GM18907 (cell line): ENCODE data around the gene POU2F1.

Source experiments
- ATAC-seq: cut with Tn5 transposase; IDR thresholded peaks from one replicate; pipeline ENCODE4 v1.9.1; 2021; ENCODE audit warnings: mild to moderate bottlenecking, moderate library complexity; ENCODE audit not compliant: unreplicated experiment

The POU2F1 gene

DNA sequence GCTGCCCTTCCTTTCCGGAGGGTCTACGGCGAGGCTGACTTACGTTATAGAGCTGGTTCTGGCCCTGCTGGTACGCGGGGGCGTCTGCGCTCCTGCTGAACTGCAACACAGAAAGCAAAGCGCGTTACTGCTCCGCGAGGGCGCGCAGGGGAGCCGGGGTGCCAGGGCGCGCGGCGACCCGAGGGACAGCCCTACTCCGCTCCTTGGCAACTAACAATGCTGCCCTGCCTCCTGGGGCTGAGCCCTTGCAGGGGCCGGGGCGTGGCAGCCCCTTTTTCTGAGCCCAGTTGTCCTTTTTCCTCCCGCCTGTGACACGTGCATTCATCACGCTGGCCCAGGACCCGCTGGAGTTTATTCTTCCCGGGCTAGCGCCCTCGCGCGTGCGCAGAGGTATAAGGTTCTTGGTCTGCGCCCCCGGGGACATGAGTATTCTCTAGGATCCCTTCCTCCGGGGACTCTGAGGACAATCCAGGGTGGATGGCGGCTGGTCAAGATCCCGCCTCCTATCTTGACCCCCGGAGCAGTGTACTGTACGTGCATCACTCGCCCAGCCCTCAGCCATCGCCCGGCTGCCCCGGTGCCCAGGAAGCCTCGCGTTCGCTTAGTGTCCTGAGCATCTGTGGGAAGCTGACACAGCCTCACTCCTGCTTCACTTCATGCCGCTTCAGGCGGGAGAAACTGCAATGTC, 218.8 kb downstream of the POU2F1 start:
- ATAC-seq = no peak

DNA sequence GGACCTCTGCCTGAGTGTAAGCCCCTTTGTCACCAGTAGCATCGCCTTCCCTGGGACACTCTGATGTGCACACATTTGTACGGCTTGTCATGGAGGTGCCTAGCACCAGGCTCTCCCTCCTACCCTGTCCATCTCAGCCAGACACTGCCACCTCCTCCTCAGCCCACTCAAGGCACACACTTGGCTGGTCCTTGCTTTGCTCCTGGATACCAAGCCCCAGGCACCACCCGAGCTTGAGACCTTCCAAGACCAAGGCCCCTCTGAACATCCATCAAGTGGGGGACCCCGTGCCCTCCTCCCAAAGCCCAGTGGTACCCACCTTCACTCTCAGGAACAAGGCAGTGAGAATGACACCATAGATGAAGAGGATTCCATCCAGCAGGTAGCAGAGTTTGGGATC, 219.7 kb downstream of the POU2F1 start:
- ATAC-seq = no peak

DNA sequence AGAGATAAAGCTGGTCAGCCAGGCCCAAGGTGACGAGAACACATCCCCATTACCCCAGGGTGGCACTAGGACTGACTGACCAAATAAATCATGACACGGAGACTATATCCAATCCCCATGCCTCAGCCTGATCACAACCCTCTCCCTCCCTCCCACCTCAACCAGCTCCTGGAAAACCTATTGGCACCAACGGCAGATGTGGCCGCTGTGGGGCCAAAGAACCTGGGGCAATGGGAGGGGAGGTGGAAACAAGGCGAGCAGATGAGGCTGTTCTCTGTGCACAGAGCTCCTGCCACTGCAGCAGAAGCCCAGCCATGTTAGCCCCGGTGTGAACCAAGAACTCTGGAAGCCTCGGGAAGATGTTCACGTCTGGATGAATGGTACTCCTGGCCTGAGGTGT, 220.1 kb downstream of the POU2F1 start:
- ATAC-seq = no peak

DNA sequence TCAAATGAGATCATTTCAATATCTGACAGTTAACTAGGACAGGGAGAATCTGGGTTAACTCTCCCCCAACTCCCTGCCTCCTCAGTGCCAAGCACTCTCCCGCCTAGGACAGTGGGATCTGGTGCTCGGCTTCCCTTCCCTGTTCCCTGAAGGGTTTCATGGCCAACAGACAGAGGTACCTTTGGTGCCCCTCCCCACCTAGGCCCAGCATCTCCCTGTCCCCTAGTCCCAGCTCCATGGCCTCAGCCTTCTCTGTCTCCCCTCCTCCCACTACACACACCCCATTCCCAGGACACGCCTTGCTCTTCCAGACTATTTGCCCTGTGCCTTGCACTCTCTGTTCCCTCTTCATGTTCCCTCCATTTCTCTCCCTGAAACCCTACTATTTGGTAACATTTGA, 220.5 kb downstream of the POU2F1 start:
- ATAC-seq = no peak

DNA sequence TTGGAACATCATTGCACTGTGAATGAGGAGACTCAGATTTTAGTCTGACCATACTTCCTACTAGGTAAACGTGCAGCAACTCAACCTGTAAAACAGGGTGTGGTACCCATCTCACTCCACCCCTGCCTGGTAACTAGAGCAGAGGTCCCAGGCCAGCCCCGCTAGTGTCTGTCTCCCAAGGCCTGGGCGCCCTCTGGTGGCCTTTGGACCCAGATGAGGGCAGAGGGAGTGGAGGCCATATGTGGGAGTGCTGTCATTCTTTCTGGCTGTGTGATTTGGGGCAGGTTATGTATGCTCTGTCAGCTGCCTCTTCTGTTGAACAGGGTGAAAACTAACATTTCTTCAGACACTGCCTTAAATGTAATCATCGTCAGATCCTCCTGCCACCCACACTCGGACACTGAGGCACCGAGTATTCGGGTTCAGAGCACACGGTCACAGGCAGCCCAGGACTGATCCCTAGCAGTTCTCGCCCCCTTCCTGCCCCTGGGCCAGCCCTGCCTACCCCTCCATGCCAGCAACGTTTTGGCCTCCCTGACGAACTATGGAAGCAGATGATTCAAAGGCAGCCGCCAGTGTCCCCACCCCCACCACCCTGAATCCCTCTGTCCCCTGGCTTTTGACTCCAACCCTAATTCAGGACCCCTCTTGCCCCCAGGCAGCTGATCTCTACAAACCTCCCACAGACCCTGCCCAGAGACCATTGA, 221.6 kb downstream of the POU2F1 start:
- peak; percentile 88 for ATAC-seq

DNA sequence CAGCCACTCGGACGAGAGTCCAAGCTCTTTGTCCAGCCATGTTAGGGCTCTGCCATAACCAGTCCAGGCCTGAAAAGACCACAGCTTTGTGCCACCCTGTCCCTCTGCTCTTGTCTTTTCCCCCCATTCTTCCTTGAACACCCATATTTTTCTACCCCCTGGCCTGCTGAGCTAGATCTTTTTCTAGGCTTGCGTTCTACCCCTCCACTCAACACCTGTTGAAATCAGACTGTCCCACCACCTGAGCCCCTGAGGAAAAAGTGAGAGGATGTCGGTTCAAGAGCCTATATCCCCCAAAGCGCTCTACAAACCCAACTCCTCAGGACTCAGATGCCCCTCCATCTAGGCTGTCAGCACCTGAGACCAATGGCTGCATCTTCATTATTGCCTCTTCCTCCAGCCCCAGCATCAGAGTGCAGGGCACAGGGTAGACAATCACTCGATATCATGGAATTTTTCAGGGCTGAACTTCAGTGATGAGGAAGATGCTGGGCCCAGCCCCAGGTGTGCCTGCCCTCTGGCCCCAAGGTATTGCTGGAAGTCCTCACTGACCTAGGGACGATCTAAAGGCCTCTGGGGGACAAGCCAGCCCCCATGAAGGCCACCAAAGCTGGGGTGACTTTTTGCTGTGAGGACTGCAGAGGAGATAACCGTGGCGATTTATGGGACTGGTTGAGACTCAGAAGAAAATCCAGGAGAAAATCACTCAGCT, 222.3 kb downstream of the POU2F1 start:
- no peak for ATAC-seq

DNA sequence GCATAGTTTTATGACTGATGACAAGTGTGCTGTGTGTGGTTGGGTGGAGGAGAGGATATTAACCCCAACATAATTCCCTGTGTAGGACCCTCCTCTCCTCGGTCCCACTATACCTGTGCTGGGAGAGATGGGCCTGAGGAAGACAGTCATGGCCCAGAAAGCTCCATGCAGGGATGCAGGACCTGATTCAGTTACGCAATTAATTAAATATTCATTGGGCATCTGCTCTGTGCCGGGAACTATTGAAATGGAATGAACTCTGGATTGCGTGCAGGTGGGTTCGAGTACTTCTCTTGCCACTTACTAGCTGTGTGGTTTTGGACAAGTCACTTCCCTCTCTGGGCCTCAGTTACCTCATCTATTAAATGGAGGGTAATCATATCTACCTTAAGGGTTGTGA, 223.1 kb downstream of the POU2F1 start:
- no peak for ATAC-seq

DNA sequence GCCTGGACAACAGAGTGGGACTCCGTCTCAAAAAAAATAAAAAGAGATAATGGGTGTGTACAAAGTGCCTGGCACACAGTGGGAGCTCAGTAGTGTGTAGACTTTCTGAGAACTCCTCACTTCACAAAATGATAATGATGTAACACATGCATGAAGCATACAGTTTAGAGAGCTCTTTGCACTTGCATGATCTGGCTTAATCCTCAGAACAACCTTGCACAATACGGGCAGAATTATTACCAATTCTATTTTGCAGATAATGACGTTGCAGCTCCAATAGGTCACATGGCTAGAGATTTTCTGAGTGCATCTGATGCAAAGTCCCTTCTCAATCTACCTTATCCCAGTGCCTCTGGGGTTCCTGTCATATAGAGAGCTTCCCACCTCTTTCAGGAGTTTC, 226.3 kb downstream of the POU2F1 start:
- no peak for ATAC-seq

DNA sequence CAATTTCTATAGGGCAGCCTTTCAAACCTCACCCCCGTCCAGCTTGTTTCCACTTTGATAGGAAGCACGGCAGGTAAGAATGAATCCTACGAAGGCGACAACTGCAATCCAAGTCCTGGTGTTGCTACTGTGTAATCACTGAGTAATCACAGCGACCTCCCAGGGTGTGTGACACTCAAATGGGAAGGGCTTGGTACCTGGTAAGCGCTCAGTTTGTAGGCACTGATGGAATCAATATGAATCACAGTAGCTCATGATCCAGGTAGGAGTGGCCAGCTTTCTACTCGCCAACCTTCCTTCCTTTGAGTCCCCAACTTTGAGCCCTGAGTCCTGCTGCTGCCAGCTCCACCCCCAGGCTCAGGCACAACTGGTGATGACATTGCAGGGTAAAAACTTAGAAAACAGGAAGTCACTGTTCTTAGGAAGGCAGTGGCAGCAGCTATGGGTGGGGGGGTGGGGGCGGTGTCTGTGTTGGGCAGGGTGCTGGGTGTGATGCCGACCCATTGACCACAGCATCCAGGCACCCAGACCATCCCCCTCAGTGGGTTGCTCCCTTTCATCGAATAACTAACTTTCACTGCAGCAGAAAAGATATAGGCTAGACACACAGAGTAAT, 226.9 kb downstream of the POU2F1 start:
- ATAC-seq = peak; percentile 76

DNA sequence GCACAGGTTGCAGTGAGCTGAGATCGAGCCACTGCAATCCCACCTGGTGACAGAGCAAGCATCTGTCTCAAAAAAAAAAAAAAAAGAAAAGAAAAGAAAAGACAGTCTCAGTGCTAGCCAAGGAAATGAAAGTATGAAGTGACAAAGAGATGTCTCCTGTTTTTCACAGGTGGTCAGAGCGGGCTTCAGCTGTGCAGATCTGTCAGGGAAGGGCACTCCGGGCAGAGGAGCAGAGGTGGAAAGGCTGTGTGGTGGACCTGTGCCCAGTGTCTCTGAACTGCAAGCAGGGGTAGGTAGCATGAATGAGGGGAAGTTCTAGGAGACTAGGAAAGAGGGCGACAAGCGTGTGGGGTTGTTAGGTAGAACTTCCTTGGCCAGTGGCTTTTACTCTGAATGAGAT, 230.2 kb downstream of the POU2F1 start:
- no peak for ATAC-seq

DNA sequence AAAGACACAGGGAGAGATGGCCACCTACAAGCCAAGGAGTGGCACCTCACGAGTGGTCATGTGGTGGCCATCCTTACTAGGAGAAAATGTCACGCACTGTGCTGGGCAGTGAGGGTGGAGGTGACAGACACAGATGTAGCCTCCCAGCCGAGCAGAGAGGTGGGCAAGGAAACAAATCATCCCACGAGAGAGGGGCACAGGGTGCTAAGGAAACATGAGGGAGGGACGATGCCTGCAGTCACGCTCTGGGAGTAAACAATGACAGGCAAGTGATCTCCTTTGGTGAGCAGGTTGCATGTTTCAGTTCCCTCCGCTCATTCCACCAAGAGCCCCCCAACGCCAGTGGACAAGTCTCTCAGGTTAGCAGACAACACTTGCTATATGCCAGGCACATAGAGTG, 231.8 kb downstream of the POU2F1 start:
- no peak for ATAC-seq

DNA sequence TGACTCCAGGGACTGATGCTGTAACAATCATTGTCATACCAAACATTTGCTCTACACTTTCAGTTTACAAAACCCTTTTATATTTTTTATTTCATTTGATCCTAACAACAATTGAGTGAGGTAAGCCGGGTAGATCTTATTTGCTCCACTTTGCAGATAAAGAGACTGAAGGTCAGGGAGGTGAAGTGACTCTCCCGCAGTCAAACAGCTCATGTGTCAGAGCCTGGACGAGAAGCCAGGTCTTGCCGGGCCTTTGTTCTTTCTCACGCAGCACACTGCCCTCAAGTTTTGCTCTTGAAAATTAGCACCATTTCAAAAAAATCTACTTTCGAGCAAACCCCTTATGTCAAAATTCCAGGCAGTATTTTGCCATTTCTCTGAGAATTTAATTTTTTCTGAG, 232.4 kb downstream of the POU2F1 start:
- no peak for ATAC-seq

DNA sequence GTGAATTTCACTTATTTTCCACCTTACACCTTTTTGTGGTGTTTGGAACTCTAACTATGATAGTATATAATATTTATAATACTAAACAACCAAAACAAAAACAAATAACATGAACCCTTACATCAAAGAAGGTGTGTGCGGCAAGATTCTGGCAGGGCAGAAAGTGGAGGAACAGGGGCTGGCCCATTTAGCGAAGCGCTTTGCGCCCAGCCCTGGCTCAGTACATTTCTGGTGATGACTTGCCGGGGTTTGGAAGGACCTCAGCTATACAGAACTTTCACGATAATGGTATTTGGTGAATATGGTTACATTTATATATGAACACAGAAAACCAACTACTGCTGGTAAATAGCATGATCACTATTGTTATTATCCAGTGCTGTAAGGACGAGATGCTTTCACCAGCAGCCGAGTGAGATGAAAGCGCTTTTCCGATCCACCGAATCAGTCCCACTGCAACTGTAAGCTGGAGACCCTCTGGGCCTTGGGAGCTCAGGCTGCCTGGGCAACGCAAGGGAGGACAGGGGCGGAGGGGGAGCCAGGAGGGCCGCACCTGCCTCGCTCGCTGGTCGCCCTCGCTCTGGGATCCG, 233.7 kb downstream of the POU2F1 start:
- ATAC-seq = no peak

DNA sequence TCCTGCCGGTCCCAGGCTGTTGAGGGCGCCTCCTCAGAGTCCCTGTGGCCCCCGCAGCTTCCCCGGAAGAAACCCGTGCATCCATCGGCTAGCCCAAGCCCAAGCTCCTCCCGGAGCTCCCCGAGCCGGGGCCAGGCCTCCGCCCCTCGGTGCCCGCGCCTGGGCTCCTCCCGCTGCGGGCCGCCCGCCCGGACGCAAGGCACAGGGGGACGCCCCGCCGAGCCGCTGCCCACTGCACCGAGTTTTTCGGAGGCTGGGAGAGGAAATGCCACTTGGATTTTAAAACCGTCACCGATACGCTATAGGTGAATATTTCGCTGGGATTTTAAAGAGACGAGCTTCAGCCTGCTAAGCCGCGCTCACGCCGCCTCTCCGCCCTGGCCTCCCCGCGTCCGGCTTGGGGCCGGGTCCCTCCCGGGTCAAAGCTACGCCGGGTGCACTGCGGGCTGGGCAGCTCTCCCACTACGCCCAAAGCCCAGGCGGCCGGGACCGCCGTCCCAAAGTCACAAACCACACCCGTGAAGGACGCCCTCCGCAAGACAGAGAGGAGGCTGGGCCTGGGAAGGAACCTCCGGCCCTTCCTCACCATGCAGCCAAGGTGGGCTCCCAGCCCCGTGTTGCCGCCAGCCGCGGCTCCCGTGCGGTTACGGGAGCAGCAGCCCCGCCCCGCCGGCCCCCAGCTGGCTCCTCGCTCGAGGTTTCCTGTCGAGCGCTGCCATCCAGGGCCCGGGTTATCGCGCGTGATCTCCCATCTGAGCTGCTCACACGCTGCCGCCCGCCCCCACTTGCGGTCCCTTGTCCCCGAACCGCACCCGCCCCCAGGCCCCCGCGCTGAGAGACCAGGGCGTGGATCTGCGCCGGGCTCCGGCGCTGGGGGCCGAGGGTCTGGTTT, 234.5 kb downstream of the POU2F1 start:
- ATAC-seq = peak; percentile 69

DNA sequence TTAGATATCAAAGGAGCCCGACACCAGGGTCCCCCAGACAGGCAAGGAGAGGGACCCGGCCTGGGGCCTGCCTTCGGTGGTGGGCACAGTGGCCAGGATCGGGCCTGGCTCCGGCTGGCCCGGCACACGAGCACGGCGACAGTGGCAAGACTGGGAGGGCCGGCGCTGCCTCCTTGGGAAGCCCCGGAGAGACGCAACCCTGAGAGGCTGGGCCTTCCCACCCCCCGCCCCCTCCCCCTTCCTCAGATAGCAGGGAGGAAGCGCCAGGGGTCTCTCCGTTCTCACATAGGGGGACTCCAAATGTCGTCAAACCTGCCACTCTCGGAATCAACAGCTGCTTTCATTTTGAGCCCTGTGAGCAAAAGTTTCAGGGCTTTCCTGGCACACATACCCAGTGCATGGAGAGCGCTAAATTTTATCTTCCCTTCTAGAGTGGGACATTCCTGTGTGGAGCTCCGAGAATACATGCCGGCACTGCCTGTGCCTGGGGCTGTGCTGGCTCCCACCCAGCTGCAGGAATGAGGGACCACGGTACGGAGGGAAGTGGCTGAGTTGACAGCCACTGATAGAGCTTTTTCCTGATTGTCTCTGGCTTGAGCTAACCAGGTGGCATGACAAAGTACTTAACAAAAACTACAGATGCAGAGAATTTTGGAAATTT, 235.2 kb downstream of the POU2F1 start:
- ATAC-seq = peak; percentile 44

DNA sequence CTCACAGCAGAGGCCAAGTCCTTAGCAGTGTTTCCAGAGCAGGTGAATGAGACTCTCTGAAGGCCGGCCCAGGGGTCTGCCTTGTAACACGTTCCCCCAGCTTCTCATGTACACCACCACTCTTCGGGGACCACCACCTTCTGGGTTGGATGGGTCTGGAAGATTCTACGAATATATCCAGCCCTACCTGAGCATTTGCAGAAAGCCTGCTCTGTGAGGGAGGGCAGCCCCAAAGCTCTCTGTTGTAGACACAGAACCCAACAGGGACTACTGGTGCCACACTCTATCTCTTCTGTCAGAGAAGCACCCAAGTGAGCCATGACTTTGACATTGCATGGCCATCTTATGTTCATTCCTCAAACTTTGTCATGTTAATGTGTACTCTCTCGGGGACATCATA, 235.8 kb downstream of the POU2F1 start:
- ATAC-seq = no peak

DNA sequence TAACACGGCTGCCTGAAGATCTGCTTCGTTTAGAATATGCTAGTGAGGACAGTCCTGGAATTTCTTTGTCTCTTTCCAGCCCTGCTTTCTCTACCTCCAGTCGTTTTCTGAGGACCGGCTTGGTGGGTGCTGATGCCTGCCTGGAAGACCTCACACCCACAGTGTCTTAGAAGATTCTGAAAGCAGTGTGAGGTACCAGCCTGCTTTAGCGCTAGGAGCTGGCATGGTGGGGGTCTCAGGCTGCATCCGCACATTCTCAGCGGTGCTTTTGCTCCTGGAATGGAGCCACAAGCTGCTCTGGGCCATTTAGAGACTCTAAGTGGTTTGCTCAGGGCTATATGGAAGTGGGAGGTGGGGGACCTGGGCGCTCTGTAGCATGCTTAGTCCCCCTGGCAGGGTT, 236.2 kb downstream of the POU2F1 start:
- ATAC-seq = no peak

DNA sequence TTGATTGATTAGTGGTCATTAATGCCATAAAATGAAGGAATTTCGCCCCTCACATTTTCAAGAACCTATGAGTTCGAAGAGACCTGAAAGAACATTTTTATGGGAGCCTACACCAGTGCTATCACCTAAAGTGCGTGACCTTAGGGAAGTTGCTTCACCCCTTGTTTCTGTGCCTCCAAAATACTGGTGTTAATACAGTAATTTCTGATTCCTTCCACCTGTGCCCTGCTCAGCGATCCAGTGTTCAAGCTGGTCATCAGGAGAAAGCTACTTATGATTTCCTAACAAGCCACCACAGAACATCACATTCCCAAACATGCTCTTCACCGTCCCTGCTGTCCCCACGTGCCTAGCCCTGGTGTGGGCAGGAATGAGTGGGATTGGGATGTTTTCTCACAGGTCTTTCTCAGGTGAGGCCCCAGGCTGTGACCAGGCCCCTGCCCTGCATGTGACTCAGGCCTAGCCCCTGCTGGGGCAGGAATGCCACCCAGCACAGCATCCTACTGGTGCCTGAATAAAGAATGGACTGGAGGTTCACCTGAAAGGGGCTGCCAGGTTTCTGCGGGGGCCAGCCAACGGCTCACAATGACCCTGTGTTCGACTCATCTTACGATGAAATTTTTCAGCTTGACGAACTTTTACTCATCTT, 237.4 kb downstream of the POU2F1 start:
- ATAC-seq = no peak

DNA sequence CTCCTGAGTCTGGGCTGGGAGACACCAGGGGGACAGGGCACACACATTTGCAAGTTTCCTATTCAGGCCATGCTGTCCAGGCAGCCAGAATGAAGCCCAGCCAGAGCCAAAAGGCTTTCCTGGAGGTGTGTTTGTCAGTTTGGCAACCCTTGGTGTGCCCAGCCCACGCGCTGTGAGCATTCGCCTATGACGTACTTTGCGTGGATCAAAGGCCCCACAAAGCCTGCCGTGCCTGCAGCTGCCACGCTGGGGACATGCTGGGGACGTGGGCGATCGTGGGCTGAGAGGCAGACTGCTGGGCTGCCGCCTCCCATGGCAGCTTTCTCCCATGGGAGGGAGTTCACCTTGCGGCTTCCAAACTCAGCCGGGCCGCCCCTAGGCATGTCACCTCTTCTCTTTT, 240.2 kb downstream of the POU2F1 start:
- no peak for ATAC-seq
